NCI-H748 treated with DMSO at 0.1 percent for 48 hours (cell line): ENCODE data around the gene TAF3.

Experiments used
- DNase-seq: peaks from one replicate; lab custom pipeline; 2025; lab: John Stamatoyannopoulos, UW

TAF3 gene

DNA sequence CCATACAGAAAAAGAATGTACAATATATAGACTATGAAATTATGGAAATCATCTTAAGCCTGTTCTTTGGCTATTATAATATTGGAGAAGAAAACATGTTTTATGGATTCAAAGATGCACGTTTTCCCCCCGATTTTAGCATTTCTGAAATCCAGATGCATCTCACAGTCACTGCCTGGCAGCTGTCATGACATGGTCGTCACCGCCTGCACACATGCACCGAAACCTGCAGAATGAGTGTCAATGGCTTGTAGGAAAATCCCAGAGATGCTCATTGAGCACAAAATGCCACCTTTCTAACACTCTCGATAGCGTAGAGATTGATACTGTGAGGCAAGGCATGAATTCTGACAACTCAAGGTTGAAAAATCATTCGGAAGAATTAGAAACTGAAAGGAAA, 115.5 kb downstream of the TAF3 start:
- DNase-seq: no peak

DNA sequence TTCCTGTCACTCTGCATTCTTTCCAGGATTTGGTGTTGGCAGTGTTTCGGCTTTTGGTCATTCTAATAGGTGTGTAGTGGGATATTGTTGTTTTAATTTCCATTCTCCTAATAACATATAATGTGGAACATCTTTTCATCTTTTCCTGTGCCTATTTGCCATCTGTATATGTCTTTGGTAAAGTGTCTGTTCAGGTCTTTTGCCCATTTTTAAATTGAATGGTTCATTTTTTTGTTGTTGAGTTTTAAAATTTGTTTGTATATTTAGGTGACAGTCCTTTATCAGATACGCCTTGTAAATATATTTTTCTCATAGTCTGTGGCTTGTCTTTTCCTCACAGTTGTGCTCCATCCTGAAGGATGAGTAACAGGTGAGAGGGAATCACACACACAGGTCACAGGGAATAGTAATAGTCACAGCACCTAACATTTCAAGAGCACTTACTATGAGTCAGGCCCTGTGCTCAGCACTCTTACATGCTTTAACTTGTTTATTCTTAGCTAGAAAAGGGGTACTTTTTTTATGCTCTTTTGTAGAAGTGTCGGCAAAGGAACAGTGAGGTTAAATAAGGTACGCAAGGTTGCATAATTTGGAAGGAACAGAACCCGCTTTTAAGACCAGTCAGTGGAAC, 119.1 kb downstream of the TAF3 start:
- DNase-seq: no peak

DNA sequence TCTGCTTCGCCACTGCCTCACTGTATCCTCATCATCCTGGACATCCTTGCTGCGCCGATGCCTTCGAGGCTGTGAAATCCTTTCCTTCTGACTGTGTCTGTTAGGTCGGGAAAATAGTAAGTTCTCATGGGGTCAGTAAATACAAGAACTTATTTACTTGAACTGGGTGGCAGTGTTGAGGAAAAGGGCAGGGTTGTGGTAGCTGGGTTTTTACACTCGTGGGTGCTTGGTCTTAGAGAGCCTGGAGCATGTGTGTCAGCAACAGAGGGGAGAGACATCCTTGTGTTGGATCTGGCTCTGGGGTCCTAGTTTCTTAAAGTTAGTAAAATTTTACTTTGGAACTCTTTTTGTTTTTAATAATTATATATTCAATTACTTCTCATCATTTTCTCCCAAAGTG, 123.3 kb downstream of the TAF3 start:
- DNase-seq: no peak

DNA sequence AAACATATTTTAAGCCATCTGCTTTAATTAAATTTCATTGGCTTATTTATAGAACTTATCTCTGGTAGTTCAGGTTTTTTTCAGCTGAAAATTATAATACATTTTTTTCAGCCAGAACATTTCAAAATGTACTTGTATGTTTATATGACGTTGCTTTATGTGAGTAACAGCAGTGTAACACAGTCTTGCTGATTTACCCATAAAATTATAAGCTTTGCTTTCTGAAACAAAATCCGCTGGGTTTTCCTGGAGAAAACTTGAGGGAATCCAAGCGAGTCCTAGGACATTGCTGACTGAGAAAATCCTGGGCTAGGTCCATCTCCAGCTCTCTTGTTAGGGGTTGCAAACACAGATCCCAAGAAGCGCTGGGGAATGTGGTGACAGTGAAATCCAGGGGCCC, 124.0 kb downstream of the TAF3 start:
- DNase-seq: no peak

GRCh38 chr10:7942859-7943258, 124.6 kb downstream of the TAF3 start:
- no peak for DNase-seq

- no peak for DNase-seq
Observed at GRCh38 chr10:7944215-7944480, 125.8 kb downstream of the TAF3 start.

DNA sequence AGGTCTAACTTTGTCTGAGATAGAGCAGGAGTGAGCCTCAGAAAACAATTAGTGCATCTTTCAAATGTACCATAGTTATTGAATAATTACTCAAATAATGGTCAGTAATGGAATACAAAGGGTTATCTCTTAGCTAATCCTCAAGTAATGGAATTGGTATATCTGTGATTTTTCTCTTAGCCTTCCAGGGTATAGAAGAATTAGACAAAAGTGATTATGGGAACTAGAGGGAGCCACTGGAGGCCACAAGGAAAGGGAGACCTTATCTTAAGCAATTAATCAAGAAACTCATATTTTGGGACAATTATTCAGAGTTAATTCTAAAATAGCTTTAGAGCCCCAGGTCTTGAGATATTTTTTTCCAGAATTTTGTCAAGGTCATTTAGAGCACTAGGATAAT, 126.2 kb downstream of the TAF3 start:
- DNase-seq: no peak

DNA sequence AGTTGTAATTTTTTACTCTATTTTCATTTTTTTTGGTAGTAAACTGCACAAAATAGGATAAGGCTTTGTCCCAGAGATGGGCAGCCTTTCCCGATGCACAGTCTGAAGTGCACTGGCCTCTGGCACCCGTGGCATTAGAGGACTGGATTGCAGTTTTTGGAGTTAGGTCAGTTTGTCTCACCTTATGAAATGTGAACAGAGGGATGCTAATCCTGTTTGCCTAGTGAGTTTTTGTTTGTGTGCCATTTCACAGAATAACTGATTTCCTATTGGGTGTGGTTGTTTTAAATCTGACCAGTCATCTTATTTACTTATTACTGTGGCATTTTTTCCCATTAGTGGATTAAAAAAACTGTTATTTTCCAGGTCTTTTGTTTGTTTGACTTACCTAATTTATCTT, 126.7 kb downstream of the TAF3 start:
- no peak for DNase-seq

- no peak for DNase-seq
Observed at GRCh38 chr10:7945469-7946187, 127.3 kb downstream of the TAF3 start.

GRCh38 chr10:7948371-7949000, 130.2 kb downstream of the TAF3 start:
- no peak for DNase-seq

DNA sequence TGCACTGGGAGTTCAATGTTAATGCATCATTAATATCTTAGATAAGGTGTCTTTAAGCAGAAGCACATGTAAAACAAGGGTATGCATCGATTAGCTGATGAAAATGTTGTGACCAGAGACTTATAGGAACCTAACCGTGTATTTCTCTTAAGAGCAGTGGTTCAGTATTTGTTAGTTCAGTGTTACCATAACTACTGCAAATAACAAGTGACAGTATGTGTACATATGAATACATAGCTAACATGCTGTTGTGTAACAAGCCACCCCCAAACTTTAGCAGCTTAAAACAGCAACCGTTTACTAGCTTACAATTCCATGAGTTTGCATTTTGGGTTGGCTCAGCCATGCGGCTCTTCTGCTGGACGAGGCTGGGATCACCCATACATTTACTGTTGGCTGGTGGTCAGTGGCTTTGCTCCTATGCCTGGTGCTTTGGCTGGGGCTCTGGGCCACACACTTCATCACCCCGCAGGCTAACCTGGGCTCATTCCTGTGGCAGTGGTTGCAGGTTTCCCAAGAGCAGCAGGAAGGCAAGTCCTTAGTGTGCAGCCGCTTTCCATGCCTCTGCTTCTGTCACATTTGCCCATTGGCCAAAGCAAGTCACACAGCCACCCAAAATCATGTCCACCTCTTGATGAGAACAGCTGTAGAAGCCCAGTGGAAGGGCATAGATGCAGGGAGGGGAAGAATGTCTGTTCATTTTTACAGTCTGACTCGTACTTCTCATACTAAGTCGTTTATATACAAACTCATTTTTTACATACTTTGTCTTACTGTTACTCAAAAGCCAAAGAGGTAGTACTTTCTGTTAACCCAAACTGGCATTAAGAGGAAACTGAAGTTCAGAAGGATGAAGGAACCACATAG, 132.9 kb downstream of the TAF3 start:
- DNase-seq: no peak

DNA sequence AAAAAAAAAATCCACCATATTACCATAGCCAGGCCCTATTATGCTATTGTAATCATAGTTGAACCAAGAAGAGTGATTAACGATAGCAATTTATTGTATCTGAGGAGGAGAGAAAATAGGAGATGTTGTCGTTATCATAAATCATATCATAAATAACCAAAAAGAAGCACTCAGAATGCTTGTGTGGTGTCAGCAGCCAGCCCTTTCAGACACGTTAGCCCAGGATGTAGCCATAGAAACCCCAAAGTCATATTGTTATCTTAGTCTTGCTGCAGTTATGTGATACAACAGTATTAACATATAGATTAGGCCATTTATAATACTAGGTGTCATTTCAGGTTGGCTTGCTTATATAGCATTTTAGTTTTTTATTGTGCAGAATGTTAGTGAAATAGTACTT, 134.0 kb downstream of the TAF3 start:
- DNase-seq: no peak

DNA sequence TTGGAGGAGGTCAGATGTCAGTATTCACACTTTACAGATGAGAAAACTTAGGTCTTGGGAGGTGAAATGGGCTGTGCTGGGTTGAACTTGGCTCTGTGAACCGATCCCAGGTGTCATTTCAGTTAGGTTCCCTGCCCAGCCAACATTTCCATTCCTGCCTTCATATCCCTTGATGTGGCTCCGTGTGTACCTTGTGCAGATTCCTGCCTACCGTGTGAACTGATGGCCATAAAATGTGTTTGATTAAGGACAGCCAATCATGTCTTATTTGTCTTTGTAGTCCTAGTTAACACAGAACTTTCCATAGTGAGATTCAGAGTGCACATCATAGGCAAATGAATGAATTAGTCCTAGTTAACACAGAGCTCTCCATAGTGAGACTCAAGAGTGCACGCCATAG, 135.1 kb downstream of the TAF3 start:
- no peak for DNase-seq

DNA sequence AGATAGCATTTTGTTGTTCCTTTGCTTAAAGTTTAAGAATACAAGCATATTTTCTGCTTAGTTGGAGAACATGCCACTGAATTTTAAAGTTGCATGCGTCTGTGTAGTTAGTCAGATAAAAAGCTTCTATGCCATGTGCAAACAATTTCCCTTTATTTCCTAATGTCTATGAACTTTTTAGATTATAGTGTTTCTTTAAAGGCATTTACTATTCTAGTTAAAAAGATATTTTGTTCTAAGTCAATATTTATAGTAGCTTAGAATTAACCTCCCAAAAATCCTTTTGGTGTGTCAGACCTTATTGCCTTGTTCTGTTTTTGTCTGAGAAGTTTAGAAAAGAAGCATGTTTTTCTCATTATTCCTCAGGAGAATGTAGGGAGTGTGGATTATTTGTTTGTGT, 137.1 kb downstream of the TAF3 start:
- no peak for DNase-seq

DNA sequence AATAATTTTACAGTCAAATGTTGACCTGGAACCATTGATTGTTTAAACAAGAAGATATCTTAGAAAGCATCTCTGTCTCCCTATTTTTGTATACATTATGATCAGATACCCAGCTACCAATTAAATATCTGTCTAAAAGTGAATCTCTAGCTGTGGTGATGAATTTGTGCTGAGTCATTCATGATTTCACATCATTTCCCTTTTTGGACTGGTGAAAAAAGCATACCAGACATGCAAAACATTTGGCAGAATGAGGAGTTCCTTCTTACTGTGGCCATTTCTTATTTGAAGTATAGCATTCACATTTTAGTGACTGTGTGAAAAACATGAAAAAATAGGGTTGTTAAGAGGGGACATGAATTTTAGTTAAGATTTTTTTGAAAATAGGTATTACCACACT, 138.2 kb downstream of the TAF3 start:
- DNase-seq: no peak

GRCh38 chr10:7957591-7957990, 139.3 kb downstream of the TAF3 start:
- DNase-seq: no peak

GRCh38 chr10:7958442-7958841, 140.1 kb downstream of the TAF3 start:
- DNase-seq: no peak

GRCh38 chr10:7960108-7960507, 141.8 kb downstream of the TAF3 start:
- DNase-seq: no peak

DNA sequence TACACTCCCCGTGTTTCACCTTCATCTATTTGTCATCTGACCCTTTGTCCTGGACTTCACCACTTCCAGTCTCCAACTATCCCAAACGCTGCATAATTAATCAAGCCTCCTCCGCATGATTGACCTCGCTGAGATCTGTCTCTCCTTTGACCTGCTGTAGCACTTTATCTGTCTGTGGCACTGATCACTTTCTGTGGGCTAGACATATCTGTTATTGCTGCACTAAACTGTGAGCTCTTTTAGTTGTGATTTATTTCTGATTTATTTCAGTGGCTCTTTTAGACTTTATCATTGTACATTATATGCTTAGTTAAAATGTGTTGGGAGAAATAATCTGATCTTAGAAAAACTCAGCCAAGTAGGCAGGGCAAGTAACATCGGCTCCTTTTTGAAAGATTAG, 144.3 kb downstream of the TAF3 start:
- no peak for DNase-seq

- DNase-seq: no peak
Observed at GRCh38 chr10:7965457-7965856, 147.2 kb downstream of the TAF3 start.

- no peak for DNase-seq
Observed at GRCh38 chr10:7967035-7967434, 148.7 kb downstream of the TAF3 start.

DNA sequence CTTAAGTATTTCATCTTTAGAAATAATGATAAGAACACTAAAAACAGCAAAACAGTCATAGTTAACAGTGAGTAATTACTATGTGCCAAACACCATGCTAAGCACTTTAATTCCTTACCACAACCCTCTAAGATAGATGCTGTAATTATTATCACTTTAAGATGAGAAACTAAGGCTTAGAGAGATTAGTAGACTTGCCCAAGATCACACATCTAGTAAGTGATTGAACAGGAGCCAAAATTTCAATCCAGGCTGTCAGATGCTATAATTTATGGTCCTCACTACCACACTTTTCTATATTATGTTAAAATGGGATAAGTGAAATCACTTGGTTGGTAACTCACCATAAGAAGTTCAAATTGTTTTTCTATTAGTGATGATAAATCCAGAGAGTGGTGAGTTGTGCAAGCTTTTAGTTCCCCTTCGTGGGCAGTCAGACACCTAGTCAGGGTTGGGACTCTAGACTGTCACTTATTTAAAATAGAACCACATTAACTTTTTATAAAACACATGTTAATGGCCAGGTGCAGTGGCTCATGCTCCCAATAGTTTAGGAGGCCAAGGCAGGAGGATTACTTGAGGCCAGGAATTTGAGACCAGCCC, 150.3 kb downstream of the TAF3 start:
- no peak for DNase-seq

GRCh38 chr10:7969623-7970022, 151.3 kb downstream of the TAF3 start:
- no peak for DNase-seq
